Panc1 (cell line): ENCODE results near the gene CEACAM20.

Source experiments
- CTCF ChIP-seq: fragments of 450-650 bp; IDR thresholded peaks from 2 replicates; pipeline ENCODE4 v1.5.1; 2017; ENCODE audit warnings: mild to moderate bottlenecking
- TCF7L2 ChIP-seq: IDR thresholded peaks from 2 replicates; pipeline ENCODE4 v1.6.1; 2011; ENCODE audit warnings: mild to moderate bottlenecking, low read depth, low read length, inconsistent platforms

GRCh38 chr19:44498988-44499387, 30.5 kb downstream of the CEACAM20 start:
- TF ChIP-seq CTCF (no peak), TCF7L2 (no peak)
